ENCODE results near the gene C2orf68.
A peak's percentile ranks its signal among the peaks of the same experiment; 100 is the strongest.
"Not testable (repeated sequence)": the region's sequence is repeated elsewhere in the genome, so short reads cannot be mapped to it uniquely, and the experiment has no call there.

The C2orf68 gene

DNA sequence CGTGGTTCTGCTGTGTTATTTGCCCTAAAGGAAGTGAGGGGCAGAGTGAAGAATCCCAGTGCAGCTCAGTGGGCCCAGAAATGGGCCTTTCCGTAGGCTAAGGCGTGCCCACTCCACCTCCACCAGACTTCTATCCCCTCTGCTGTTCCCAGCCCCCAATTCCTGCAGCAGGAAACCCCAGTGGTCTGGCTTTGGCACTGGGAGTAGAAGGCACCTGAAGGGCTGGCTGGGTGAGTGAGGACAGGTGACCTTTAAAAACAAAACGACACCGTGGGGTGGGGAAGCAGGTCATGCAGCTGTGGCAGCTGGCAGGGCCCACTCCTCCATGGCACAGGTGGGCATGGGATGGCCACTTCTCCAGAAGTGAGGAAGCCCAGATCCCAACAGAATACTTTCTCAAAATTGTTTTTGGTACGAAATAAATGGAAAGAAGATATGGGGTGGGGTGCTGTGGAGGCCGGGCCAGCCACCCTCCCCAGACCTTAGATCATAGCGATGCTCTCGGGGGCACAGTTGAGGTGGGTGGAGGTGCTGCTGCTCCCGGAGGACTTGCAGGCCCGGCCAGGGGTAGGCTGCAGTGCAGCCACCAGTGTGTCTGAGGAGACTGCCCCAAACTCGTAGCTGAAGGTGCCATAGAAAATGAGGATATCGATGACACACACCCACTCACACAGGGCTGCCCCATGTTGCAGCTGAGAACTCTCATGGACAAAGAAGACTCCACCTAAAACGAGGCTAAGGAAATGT lies 13.1 kb downstream of the C2orf68 start:
- no peak for DNase-seq

DNA sequence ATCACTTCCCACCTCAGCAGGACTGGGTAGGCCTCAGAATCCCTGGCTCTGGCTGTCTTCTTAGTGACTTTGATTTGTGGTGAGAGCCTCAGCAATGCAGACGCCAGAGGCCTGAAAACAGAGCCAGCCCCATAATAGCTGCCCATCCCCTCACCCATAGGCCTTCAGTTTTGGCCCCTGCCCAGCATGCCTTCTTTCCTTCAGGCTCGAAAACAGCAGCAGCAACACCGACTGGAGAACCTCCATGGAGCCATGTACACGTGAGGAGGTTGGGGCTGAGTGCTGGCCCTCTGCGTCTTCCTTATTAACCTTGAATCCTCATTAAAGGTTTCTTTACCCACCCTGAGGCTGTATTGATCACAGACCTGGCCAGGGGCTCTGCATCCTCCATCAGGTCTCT lies 14.6 kb downstream of the C2orf68 start:
- no peak for DNase-seq

DNA sequence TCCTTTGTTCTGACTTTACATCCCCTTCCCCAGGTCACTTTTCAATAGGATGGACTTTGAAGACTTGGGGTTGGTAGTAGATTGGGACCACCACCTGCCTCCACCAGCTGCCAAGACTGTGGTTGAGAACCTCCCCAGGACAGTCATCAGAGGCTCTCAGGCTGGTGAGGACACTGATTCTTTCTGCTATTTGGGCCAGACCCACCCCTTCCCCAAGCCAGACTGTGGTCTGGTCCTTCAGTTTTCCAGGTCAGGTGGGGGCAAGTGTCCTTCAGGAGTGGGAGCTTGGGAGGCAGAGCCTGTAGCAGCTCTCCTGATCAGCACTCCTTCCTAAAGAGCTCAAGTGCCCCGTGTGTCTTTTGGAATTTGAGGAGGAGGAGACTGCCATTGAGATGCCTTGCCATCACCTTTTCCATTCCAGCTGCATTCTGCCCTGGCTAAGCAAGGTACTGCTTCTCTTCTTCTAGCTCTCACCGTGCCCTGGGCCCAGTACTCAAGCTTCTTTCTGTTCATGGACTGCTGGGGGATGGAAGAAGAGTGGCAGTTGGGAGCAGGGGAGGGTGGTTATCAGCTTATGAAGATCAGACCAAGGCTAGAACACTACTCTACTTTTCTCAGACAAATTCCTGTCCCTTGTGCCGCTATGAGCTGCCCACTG lies 15.3 kb downstream of the C2orf68 start:
- DNase-seq, result no peak

DNA sequence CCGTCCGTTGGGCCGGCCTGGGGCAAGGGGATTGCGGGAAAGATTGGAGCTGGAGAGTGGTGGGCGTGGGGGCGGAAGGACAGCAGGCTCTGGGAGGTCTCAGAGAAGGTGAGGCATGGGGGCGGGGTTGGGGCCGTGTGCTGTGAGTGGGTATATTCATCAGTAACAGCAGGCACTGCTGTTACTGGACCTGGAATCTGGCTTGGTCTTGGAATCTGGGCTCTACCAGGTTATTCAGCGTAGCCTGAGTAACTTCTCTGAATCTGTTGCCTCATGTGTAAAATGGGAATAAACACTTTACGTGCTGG lies 15.9 kb downstream of the C2orf68 start:
- DNase-seq, result no peak

DNA sequence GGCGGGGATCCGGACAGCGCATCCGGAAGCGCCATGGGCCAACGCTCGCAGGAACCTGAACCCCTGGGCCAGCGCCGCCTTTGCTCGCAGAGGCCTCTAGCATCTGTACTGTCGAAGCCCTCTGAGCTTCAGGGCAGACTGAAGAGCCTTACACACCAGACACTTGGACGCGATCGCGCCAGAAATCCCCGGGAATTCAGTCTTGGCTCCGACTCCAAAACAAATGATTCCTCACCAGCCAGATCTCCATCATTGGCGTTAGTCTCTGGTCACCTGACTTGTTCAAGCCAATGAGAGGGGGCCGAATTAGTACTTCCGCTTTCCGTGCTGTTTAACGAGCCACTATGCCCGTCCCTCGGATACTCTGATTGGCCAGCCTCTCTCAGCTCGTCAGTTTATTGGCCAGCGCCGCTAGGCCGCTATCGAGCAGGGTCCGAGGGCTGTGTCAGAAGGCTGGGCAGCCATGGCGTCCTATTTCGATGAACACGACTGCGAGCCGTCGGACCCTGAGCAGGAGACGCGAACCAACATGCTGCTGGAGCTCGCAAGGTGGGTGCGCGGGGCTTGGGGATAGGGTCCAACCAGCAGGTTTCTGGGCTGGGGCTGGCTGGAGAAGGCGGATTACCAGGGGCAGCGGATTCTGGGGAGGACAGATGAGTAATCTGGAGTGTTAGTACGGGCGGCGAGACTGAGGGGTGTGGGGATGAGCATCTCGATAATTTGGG lies 16.4 kb downstream of the C2orf68 start, which contains the start of gene RNF181:
Gene RNF181 (plus strand): TSS at position 445 of the 725 bp plus-strand sequence. CDS start 19 bp downstream, at position 464.
- DNase-seq, result peak; percentile 94

DNA sequence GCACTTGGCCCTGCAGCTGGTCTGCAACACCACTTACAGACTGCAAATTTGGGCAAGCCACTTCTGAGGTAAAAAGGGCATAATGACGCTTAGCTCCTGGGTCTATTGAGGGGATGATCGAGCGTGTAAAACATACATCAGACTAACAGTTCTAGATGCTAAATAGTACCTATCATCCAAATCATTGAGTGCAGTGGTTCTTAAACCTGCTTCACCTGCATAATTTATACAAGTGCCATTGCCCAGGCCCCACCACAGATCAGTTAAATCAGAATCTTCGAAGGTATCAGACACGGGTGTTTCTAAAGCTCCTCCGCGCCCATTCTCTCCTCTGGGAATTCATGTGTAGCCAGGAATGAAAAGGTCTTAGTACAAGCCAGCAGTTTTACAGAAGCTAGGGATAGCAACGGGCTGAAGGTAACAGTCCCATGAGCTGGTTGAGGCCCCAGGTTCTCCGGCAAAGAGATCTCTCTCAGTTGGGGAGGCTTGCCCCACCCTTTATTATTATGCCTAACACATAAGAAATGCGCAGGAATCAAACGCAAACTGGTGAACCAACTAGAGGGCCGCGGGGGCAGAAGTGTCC lies 17.1 kb downstream of the C2orf68 start:
- no peak for DNase-seq

DNA sequence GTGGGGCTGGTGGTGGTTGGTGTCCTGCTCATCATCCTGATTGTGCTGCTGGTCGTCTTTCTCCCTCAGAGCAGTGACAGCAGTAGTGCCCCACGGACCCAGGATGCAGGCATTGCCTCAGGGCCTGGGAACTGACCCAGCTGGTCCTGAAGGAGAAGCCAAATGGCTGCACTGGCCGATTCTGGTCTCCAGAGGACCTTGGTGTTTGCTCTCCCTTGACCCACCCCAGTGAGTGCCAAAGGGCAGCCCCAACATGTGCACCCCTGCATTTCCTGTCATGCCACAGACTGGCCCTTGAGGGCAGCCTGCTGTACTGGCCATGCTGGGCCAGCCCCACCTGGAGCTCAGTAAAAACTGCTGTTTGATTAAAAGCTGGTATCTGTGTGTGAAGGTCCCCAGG lies 18.8 kb downstream of the C2orf68 start:
- no peak for DNase-seq

DNA sequence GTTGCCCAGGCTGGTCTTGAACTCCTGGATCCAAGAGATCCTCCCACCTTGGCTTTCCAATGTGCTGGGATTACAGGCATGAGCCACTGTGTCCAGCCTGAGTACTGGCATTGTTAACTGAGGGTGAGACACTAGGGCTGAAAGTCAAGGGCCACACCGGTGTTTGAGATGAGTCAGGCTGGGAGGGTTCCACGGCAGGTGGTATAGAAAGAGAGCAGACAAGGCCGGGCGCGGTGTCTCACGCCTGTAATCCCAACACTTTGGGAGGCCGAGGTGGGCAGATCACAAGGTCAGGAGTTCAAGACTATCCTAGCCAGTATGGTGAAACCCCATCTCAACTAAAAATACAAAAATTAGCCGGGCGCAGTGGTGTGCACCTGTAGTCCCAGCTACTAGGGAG lies 19.6 kb downstream of the C2orf68 start:
- not testable (repeated sequence) for DNase-seq

DNA sequence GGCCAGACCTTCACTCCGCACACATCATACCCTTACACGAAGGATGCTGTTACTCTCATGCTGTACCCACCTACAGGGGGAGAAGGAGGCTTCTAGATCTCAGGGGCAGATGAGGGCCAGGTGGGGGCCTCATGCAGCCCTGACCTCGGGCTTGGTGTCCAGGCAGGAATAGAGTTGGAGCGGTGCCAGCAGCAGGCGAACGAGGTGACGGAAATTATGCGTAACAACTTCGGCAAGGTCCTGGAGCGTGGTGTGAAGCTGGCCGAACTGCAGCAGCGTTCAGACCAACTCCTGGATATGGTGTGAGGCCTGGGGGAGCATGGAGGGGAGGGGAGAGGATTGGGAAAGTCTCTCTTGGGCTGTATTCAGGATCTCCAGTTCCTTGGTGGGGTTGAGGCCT lies 20.3 kb downstream of the C2orf68 start:
- DNase-seq, result no peak

DNA sequence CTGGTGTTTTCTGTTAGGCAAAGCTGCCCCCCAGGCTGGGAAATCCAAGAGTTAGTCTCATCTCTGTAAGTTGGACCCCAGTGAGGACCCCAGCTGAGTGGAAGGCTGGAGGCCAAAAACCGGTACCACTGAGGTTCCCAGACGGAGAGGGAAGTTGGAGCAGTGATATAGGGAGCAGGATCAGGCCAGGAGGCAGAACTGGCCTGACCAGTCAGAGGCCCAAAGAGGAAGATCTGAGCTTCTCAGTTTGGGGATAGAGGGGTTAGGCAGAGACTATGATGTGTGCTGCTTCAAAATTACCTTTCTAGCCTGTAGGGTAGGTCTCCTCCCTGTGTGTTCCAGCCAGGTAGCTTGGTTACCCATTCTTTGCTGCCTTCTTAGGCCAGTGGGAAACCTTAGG lies 20.9 kb downstream of the C2orf68 start:
- DNase-seq, result no peak

DNA sequence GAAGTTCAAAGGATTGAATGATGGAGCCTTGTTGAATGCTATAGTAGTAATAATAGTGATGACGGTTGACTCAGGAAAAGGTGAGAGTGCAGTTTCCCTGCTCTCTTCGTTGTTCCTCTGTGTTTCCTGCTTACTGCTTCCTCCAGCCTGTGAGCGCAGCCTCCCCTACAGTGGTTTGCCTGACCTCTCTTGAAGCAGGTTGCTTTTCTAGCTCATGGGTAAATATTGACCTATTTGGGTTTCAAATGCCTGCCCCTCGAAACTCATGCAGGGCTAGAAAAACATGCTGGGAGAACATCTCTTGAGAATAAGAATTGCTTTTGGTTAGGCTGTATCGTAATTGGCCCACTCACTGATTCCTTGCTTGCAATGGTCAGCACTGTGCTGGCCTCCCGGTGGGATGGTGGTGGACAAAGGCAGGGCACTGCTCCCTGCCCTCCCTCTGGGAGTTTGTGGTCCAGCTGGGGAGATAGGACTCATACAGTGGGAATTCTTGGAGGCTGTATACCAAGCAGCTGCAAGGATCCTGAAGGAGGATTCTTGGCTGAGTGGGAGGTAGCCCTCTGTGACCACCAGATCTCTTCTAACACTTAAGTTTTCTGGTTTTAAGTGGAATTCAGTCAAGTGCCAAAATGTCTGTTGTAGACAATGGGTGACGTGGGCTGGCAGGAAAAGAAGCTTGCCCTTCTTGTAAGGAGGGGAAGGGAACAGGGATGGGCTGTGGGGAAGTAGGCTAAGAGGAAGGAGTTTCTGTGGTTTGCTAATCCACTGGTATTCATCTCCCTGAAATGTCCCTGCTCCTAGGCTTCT lies 21.7 kb downstream of the C2orf68 start:
- no peak for DNase-seq

DNA sequence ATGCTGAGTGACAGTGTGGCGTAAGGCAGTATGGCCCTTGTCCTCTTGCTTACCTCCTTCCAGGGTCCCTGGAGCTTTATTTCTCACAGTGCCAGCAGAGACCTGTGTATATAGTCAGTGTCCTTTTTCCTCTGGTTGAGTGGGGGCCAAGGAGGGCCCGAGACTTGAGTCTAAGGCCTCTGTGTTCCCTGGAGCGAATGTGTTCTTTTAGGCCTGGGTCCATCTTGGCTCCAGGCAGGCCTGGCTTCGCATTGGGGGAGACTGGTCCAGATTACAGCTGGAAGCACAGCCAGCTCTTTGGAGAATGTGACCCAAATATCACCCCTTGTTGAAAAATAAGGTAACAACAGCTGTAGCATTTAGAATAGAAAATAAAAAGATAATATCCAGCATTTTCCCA lies 22.7 kb downstream of the C2orf68 start:
- no peak for DNase-seq

DNA sequence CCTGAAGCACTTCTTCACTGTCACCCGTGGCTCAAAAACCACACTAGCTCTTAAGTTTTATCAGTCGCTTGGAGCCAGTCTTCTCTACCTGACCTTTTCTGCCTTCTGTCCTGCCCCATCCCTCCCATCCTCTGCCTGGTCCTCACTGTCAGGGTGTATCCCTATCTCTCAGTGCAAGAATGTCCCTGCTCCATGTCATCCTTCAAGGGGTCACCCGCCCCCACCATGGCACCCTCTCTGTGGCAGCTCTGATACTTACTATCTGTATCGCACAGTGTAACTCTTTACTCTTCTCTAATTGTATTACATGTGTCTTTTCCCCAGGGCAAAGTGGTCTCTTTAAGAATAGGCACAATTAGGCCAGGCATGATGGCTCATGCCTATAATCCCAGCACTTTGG lies 23.2 kb downstream of the C2orf68 start:
- no peak for DNase-seq

DNA sequence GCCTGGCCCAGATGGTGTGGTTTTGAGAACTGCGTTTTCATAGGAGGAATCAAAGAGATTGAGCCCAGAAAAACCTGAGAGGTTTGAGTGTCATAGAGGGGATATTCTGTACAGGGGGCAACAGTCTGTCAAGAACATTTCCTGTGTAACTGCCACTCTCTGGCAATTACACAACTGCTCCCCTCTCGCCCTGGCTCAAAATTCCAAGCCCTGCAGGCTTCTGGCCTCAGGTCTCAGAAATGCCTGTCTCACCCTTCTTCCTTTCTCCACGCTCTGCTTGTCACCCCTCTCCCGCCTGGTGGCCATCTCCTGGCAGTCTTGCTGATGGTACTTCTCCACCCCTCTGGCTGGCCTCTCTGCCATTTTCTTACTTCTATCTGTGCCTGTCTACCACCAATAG lies 23.6 kb downstream of the C2orf68 start:
- no peak for DNase-seq

DNA sequence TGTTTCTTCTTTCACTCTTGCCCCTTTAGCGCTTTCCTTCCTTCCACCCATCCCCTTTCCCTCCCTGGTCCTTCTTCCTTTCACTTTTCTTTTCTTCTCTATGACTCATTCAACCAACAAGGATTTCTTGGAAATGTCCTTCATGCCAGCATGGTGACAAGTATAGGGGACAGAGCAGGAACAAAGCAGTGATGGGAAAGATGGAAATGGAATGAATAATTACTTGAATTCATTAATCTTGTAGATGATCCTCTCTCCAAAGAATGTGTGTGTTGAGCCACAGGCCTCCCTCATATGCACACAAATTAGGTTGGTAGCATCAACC lies 26.1 kb downstream of the C2orf68 start:
- no peak for DNase-seq

DNA sequence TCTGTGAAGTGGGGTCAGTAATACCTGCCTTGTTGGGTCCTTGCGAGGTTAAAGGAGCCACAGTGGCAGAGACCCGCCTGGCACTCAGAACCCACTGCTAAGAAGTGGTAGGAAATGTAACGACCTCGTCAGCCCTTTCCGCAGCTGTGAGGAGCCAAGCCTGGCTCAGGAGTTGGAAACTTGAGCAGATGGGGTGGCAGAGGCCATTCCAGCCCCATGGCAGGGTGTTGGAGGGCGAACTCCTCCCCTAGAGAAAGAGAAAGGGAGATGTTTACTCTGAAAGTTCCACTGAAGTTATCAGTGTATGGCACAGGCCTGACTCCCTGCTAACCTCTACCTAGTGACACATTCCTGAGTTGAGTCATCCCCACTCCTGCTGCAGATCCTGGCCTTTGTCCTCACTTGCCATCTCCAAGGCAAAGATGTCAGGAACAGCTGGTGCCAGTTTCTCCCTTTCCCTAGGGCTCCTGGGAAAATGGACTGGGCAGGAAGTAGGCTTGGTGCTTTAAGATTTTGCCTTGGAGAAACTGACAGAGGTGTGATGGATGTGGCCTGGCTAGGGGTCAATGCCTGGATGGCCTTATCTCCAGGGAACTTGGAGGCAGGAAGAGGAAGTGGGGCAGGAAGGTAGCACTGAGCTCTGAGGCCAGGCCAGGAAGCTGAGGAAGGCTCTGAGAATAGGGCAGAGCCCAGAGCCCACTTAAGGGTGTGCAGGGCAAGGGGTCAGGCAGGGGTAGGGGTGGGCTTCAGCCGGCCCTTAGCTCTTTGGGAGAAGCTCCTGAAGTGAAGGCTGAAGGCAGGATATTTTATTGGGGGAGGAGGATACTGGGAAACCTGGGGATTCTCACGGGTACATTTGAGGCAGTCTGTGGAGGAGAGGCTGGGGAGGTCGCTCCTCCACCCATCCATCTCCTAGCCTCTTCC lies 26.7 kb downstream of the C2orf68 start:
- no peak for DNase-seq

DNA sequence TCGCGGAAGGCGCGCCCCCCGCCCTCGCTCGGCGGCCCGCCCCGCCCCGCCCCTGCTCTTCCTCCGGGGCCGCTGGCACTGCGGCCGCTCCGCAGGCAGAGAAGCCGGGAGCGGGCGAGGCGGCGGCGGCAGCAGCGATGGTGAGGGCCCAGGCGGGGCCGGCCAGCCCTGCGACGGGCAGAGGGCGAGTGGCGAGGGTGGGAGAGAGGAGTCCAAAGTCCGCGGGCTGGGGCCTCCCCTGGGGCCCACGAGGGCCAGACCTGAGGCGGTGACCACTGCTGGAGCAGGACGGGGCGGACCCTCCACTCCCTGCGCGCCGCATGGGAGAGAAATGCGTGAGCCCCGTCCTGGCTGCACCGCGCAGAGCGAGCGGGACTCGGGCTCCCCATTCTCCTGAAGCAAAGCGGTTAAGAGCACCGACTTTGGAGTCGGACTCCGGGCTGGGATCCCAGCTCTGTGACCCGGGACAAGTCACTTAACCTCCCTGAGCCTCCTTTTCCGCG lies 27.5 kb downstream of the C2orf68 start, which contains the start of gene VAMP5:
Gene VAMP5 (plus strand): TSS at position 78 of the 503 bp plus-strand sequence. CDS start 60 bp downstream, at position 138.
- no peak for DNase-seq

DNA sequence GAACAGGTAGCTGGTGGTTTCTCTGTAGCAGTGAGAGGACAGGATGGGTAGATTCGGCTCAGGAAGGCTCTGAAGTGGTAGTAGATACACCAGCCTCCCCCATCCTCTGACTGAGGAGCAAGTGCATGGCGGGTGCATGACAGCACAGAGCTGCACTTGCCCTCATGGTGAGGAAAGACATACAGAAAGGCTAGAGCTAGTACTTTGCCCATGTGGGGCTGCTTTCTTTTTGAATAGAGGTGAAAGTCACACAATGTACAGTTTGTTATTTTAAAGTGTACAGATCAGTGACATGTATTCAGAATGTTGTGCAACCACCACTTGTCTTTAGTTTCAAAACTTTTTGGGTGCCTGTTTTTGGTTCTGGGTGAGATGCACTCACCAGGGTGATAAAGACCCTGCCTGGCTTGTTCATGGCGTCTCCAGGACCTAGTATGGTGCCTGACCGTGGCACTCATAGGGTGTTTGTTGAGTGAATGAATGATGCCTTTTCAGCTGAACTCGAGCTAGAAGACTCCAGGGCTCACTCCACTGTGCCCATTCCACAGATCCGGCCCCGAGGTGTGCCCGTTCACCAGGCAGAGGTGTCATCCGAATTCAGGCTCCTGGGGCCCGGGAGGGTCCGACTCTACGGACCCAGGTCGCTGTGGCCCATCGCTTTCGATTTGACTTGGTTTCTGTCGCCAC lies 28.1 kb downstream of the C2orf68 start:
- DNase-seq, result no peak

DNA sequence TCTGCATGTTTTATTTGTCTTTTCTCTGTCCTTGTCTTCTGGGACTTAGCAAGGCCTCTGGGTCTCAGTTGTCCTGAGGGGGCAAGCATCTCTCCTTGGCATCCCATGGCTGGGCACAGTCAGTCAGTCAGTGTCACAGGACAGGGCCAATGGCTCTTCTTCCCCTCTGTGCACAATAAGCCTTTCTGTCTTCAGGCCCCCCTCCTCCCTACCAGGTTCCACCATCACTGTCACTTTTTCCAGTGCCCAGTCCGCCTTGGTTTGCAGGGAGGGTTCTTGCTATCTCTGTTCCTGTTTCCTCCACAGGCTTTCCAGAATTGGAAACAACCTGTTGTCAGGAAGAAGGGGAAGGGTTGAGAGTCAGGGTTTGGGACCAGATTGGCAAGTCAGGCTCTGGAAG lies 29.4 kb downstream of the C2orf68 start:
- no peak for DNase-seq

DNA sequence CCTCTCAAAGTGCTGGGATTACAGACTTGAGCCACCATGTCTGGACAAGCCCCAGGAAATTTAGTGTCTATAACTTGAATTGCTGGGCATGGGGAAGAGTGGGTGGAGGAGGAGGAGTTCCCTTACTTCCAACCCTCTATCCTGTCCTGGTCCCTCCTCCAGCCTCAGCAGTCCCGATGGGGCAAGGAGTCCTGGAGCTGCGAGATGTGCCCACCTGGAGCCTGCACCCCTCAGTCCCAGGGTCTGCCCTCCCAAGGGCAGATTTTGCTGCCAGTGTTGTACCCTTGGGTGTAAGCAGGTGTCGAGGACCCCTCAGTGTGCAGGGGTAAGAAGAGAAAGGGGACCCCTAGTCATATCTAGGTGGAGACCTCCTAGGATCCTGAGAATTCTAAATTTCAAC lies 31.7 kb downstream of the C2orf68 start:
- DNase-seq, result no peak
